8988T (cell line): Measurements from ENCODE around the gene EXD3.
"Not testable (repeated sequence)": the region's sequence is repeated elsewhere in the genome, so short reads cannot be mapped to it uniquely, and the experiment has no call there.

Experiments
- DNase-seq: peaks from one replicate; pipeline ENCODE4 v3.0.0; 2011

Gene EXD3

GRCh38 chr9:137330689-137331088 is 92.3 kb downstream of the EXD3 start:
- no peak for DNase-seq

GRCh38 chr9:137329590-137329989 is 93.4 kb downstream of the EXD3 start:
- not testable (repeated sequence) for DNase-seq

- not testable (repeated sequence) for DNase-seq
Measured at GRCh38 chr9:137327641-137328550, 95.1 kb downstream of the EXD3 start.

GRCh38 chr9:137326445-137327065 is 96.4 kb downstream of the EXD3 start:
- DNase-seq = no peak

- no peak for DNase-seq
Measured at GRCh38 chr9:137325799-137326198, 97.2 kb downstream of the EXD3 start.

- no peak for DNase-seq
Measured at GRCh38 chr9:137325124-137325523, 97.8 kb downstream of the EXD3 start.

- DNase-seq = no peak
Measured at GRCh38 chr9:137323531-137324331, 99.2 kb downstream of the EXD3 start.

- no peak for DNase-seq
Measured at GRCh38 chr9:137321726-137322361, 101.1 kb downstream of the EXD3 start.

GRCh38 chr9:137320555-137321384 is 102.2 kb downstream of the EXD3 start:
- DNase-seq = peak; percentile 39

GRCh38 chr9:137319739-137320551 is 103.0 kb downstream of the EXD3 start:
- no peak for DNase-seq

GRCh38 chr9:137319011-137319738 is 103.8 kb downstream of the EXD3 start:
- DNase-seq = peak; percentile 86

GRCh38 chr9:137318602-137319001 is 104.4 kb downstream of the EXD3 start:
- DNase-seq = peak; percentile 37

GRCh38 chr9:137317718-137318511 is 105.0 kb downstream of the EXD3 start:
- DNase-seq = peak; percentile 76

GRCh38 chr9:137317021-137317717 is 105.8 kb downstream of the EXD3 start:
- peak; percentile 47 for DNase-seq

GRCh38 chr9:137316012-137316981 is 106.7 kb downstream of the EXD3 start:
- peak; percentile 64 for DNase-seq

GRCh38 chr9:137315581-137316011 is 107.4 kb downstream of the EXD3 start:
- peak; percentile 57 for DNase-seq
